NCI-H774 (cell line): ENCODE results near the gene UBAC1.

Experiments
- DNase-seq: peaks from one replicate; lab custom pipeline; 2025; lab: John Stamatoyannopoulos, UW

UBAC1 gene

DNA sequence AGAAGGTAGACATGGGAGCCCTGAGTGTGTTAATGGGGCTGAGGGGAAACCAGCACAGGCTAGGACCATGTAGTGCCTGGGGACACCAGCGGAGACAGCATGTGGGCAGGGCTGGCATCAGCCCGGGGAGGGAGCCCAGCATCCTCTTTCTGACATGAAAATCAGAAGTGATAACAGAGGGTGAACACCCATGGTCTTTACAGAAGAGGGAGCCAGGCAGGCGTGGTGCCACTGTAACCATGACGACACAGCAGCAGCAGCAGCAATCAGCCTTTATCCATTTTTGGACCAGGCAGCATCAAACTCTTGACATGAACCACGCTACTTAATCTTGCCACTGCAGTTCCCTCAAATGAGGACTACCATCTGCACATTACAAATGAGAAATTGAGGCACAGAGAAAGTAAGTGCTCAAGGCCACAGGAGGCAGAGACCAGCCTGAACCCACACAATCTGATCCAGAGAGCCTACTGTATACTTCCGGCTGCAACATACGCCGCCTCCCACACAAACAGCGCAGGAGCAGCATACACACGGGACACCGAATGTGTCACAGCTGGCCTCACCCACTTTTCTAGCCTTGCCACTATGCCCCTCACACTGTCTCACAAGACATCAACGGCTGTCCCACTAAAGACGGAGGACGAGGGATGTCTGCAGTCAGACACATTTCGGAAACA is 77.6 kb downstream of the UBAC1 start:
- no peak for DNase-seq
